KBM-7 (cell line): ENCODE results near the gene SHC3.
"Not testable (repeated sequence)": the region's sequence is repeated elsewhere in the genome, so short reads cannot be mapped to it uniquely, and the experiment has no call there.

Experiments used
- DNase-seq: peaks from one replicate; pipeline ENCODE4 v3.0.0-alpha.2; 2015
- in situ Hi-C: fragments of 300-500 bp; cut with MboI; formaldehyde crosslinking; loops from 2 replicates; pipeline ENCODE4 v1.14.3; 2020; ENCODE audit warnings: low sequenced_read_pairs, low pct_unique_long_range_greater_than_20kb, mixed read lengths

The SHC3 gene, protein sequence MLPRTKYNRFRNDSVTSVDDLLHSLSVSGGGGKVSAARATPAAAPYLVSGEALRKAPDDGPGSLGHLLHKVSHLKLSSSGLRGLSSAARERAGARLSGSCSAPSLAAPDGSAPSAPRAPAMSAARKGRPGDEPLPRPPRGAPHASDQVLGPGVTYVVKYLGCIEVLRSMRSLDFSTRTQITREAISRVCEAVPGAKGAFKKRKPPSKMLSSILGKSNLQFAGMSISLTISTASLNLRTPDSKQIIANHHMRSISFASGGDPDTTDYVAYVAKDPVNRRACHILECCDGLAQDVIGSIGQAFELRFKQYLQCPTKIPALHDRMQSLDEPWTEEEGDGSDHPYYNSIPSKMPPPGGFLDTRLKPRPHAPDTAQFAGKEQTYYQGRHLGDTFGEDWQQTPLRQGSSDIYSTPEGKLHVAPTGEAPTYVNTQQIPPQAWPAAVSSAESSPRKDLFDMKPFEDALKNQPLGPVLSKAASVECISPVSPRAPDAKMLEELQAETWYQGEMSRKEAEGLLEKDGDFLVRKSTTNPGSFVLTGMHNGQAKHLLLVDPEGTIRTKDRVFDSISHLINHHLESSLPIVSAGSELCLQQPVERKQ

DNA sequence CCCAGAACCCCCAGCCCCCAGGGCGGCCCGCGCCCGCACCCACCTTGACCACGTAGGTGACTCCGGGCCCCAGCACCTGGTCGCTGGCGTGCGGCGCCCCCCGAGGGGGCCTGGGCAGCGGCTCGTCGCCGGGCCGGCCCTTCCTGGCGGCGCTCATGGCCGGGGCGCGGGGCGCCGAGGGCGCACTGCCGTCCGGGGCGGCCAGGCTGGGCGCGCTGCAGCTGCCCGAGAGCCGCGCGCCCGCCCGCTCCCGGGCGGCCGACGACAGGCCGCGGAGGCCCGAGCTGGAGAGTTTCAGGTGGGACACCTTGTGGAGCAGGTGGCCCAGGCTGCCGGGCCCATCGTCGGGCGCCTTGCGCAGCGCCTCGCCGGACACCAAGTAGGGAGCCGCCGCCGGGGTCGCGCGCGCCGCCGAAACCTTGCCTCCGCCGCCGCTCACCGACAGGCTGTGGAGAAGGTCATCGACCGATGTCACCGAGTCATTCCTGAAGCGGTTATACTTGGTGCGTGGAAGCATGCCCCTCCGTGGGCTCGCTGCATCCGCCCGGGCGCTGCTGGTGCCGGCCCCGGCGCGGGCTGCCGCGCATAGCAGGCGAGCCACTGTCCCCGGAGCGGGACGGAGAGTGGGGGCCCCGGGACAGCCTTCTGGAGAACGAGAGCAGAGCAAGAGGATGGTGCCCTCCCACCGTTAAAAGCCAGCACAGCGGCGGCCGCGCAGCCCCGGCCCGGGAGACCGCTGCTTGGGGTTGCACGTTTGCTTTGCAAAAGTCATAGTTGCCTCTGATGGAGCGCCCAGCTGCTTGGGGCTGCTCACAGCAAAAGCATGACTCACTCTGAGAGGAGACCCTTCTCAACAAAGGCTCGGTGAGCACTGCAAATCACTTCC is at the start of gene SHC3:
Gene SHC3 (minus strand): TSS at position 875 of the 886 bp plus-strand sequence. CDS start 358 bp downstream, at position 517.
- in situ Hi-C loops: no loop called here
- DNase-seq: no peak

DNA sequence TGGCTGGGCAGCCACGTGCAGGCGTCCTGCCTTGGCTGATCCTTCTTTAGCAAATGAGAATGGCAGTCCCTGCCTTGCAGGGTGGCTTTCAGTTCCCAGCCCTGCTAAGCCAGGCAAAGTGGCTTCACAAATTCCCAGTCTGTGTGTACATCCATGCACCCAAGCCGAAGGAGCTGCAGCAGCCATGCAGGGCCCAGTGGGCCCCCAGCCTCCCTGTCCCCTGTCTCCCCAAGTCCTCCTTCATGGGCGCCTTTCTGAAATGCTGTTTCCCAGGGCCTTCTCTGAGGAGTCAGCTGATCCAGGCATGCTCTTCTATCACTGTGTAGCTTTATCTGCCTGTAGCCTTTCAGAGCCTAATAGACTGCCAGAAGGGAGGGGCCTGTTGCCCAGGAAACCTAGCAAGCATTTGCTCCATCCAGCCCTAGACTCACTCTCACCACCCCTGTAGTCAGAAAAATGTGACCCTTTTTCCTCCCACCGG is 47.4 kb upstream of the SHC3 start:
- no peak for DNase-seq
- in situ Hi-C loops: no loop called here

DNA sequence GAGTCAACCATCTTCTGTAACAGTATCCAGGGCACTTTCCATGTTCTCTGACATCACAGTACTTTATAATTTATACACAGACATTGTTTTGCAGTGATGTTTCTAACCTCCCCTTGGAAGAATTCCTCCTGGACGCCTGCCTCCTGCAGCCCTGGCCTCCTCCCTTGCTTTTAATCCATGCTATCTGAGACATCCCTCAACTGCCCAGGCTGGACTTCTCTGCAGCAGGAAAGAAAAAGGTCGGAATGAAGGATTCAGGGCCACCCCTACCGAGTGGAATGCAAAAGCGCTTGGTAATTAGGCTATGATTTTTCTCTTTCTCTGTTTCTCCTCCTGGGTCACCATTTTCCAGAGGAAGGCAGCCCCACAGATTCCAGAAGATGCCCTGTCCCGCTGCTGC is 47.0 kb upstream of the SHC3 start:
- DNase-seq: no peak
- in situ Hi-C loops: no loop called here

DNA sequence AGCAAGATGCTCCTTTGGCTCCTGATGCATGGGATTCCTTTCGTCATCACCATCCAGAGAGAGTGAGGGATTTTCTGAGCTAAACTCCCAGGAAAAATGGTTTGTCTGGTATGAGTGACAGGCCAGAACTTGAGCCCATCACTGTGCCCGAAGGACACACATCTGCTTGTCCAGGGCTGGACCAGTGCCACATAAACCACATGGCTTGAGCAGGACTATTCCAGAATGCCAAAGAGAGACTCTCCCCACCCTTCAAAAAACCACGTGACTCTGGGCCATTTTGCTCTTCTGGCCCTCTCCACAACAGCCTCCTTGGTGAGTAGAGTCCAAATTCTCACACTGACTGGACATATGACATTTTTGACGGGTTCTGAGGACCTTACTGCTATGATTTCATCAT is 46.4 kb upstream of the SHC3 start:
- DNase-seq: no peak
- in situ Hi-C loops: no loop called here

DNA sequence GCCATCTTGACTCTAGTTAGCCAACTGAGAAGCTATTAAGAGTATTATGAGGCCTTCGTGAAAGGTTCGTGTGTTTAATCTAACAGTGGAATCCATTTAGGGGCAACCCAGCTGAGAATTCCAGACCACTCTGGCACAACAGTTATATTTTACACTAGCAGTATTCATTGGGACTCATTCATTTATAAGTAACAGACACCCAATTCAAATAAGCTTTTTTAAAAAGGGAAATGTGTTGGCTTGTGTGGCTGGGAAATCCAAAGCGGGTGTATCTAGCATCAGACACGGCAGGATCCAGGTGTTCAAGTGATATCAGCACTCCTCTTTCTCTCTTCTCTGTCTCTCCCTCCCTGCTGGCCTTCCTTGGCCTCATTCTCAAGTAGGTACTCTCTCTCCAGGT is 46.0 kb upstream of the SHC3 start:
- DNase-seq: no peak
- in situ Hi-C loops: no loop called here

DNA sequence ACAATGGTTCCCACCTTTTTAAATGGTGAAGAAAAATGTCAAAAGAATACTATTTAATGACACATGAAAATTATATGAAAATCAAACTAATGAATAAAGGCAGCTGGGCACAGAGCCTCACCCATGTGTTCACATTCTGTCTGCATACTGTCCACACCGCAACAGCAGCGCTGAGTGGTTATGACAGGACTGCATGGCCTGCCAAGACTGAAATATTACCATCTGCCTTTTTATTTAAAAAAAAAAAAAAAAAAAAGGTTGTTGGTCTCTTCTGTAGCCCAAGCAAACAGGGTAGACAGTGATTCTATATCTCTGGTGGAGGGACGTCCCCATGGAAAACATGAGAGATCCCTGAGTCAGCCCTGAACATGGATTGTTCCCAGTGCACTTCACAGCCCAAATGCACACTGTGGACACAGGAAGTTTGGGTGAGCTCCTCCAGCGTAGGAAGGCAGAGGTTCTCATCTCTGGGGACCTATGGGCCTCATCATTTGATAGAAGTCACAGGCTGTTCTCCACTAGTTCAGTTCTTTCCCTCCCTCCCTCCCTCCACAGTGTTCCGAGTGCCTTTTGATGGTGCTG is 44.9 kb upstream of the SHC3 start:
- in situ Hi-C loops: no loop called here

DNA sequence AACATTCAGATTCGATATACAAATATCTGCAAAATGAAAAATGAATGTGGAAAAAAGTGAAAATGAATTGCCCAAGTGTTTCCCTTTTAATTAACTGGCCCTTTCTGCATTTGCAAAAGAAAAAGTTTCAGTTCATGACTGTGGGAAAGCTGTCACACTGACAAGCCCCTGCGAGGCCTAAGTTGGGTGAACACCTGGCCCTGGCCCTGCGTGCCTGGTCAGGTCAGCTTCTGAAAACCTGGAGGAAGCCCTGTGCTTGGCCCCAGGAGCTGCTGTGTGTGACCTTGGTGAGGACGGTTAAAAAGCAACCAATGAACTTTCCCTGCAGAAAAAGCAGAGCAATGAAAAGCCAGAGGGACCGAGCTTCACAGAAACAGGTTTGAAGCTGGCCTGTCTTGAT is 41.0 kb upstream of the SHC3 start:
- in situ Hi-C loops: no loop called here
- no peak for DNase-seq

More for the DNA sequence above, 44.9 kb upstream of the SHC3 start:
- no peak for DNase-seq

DNA sequence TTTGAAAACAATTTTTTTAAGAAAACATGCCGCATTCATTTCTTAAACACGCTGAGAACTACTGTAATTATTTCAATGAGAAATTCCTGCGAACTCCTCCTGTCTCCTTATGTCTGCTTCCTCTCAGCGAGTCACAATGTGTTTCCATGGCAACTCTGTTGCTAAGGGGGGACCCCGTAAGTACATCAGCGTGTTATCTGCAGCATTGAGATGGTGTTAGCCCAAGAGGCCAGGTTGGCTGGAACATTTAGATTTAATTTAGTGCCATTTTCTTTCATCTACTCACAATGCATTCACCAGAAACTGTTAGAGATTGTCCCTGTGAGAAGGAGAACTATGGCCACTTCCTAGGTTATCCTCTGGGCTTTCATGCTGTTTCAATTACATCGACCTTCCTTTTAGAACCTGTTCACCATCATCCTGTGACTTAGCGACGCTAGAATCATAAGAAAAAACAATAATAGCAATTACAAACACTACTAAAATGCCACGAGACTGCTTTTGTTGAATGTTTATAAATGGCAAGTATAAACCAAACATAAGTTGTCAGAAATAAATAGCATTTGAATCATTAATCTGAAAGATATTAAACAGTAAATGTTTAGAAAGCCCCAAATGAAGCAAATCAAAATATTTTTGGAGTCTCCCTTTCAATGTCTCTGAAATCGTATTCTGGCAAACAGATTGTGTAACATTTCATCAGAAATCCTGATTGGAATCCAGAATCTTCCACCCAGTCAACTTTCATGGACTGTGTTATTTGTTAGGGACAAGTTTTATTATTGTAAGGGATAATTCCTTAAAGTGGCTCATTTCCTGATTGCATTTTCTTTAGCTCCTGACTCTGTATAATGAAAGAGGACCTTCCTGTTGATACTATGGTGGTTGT is 39.7 kb upstream of the SHC3 start:
- in situ Hi-C loops: no loop called here
- DNase-seq: no peak

DNA sequence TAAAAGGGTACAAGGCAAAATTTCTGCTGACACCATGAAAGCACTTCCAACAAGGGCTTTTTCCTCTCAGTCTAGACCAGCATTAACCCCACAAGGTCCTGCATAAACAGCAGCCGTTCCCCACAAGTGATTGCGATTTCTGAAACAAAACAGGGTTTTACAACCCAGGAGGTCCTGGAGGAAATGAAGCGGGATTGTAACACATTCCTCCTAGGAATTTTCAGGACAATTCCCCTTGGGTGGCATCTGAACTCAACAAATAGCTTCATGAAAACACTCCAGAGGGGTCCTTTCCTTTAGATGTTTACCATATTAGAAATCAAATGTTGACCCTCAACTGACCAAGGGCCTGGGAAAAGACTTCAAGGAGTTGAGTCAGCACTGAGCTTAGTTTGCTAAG is 36.7 kb upstream of the SHC3 start:
- DNase-seq: no peak
- in situ Hi-C loops: no loop called here

DNA sequence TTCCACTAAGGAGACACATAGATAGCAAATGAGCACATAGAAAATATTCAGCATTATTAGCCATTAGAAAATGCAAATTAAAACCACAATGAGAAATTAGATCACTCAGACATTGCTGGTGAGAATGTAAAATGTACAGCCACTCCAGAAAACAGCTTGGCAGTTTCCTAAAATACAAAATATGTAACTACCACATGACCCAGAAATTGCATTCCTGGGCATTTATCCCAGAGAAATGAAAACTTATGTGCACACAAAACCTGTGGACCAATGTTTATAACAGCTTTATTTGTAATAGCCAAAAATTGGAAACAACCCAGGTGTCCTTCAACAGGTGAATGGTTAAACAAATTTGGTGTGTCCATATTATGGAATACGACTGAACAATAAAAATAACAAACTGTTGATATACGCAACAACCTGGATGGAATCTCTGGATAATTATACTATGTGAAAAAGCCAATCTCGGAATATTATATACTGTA is 34.8 kb upstream of the SHC3 start:
- no peak for DNase-seq
- in situ Hi-C loops: no loop called here

DNA sequence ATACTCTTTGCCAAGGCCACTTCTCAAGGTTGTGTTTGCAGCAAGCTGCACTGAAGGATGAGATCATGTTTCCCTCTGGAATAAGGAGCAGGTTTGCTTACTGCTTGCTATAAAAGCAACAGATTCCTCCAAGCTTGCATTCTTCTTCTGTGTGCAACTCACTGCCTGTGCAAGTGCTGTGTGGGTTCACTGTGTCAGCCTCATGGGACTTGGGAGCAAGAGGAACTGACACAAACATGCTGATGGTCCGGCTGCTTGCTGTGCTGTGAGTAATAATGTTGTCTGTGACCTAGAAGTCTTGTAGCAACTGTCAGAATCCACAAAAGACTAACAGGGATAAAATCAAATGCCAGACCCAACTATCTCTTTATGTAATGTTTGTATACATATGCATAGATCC is 33.6 kb upstream of the SHC3 start:
- in situ Hi-C loops: no loop called here
- no peak for DNase-seq

DNA sequence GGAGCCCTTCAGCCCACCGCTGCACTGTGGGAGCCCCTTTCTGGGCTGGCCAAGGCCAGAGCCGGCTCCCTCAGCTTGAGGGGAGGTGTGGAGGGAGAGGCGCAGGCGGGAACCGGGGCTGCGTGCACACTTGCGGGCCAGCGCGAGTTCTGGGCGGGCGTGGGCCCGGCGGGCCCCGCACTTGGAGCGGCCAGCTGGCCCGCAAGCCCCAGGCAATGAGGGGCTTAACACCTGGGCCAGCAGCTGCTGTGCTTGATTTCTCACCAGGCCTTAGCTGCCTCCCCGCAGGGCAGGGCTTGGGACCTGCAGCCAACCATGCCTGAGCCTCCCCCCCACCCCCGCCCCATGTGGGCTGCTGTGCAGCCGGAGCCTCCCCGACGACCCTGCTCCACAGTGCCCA is 30.7 kb upstream of the SHC3 start:
- in situ Hi-C loops, DNase-seq: not testable (repeated sequence)

DNA sequence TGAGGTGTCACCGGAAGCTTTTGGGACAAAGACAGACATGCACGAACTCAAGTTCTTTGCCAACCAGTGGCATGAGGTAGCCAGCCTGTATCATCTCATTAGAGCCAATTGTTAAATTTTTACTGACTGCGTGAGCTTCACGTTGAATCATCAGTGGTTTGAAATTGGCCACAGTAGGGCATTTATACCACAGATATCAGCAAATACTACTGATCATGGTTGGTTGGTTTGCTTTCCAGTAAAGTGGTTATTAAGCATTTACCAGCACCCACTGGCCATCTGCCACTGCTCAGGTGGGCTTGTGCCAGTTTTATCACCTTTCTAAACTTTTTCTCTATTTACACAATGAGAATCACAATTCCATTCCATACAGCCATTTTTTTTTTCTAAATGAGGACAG is 28.4 kb upstream of the SHC3 start:
- in situ Hi-C loops: no loop called here
- no peak for DNase-seq

DNA sequence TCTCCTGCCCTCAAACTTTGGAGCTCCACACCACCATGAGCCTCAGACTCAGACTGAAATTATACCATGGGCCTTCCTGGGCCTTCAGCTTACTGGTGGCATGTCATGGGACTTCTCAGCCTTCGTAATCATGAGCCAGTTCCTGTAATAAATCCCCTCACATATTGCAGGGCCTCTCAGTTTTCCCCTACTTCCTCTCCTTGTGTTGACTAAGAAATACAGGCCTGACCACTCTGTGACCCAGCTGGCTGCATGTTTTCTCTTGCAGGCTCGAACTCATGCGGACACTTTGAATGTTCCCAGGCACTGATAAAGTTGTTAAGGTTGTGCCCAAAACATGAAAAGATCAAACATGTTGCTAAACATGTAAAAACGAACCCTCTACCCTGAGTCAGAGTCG is 26.2 kb upstream of the SHC3 start:
- DNase-seq: peak; percentile 3
- in situ Hi-C loops: no loop called here

DNA sequence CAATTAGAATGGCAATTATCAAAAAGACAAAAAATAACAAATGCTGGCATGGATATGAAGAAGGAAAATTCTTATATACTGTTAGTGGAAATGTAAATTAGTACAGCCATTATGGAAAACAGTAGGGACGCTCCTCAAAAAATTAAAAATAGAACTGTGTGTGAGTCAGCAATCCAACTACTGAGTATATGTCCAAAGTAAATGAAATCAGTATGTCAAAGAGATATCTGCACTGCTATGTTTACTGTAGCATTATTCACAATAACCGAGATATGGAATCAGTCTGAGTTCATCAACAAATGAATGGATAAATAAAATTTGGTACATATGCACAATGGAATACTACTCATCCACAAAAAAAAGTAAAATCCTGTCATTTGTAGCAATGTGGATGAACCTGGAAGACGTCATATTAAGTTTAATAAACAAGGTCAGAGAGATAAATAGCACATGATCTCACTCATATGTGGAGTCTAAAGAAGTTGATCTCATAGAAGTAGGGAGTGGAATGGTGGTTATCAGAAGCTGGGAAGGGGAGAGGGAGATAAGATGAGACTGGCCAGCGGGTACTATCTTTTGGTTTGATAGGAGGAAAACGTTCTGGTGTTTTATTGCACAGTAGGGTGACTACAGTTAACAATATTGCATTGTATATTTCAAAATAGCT is 16.6 kb upstream of the SHC3 start:
- in situ Hi-C loops: no loop called here
- no peak for DNase-seq

DNA sequence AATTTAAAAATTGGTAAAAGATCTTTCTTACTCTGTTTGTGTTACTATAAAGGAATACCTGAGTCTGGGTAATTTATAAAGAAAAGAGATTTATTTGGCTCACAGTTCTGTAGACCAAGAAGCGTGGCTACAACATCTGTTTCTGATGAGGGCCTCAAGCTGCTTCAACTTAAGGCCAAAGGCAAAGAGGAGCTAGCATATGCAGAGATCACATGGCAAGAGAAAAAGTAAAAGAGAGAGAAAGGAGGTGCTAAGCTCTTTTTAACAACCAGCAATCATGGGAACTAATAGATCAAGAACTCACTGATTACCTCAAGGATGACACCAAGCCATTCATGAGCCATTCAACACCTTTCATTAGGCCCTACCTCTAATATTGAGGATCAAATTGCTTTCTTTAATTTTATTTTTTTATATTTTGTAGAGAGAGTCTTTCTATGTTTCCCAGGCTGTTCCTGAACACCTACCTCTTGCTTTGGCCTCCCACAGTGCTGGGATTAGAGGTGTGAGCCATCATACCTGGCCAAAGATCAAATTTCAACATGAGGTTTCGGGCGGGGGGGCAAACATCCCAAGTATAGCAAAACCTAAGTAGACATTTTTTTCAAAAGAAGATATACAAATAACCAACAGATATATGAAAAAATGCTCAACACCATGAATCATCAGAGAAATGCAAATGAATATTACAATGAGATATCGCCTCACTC is 16.0 kb upstream of the SHC3 start:
- in situ Hi-C loops: no loop called here
- no peak for DNase-seq

DNA sequence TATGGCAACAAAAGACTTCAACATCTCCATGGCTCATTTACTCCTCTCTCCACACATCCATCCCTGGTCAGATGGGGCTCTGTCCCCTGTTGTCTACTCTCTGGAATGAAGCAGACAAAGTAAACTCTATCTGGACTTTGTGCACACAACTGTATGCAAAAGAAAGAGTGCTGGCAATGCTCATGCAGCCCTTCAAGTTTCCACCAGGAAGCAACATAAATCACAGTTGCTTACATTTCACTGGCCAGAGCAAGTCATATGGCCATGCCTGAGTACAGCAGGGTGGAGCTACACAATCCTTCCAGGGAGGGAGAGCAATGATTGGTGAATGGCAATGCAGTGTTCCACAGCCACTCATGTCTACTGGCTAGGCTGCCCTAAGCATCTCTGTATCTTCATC is 12.4 kb upstream of the SHC3 start:
- in situ Hi-C loops: no loop called here
- DNase-seq: no peak
